Left lung (tissue), 10 donors: ENCODE measurements around the gene KDM2A. TPM values are rescaled to one million over a fixed set of nuclear protein-coding genes. Genes with fewer than 3 reads are reported as not detected.

Experiments
- ATAC-seq: fragments of 200-7000 bp; cut with Tn5 transposase; one replicate; pipeline ENCODE4 v1.9.1; 2020; ENCODE audit warnings: moderate library complexity
- DNase-seq, 4 donors: peaks; one replicate each; pipeline ENCODE4 v3.0.0-alpha.2; 2013 to 2020
- H3K27ac ChIP-seq, 2 donors: fragments of 200-600 bp; sonication (generic) in 1 of 2; one replicate each; pipeline versions ENCODE4 v1.5.0 to v1.8.0; 2020 to 2021
- H3K27me3 ChIP-seq, 2 donors: fragments of 200-600 bp; sonication (generic) in 1 of 2; one replicate each; pipeline versions ENCODE4 v1.5.0 to v1.8.0; 2020 to 2021
- H3K36me3 ChIP-seq, 2 donors: fragments of 200-600 bp; sonication (generic) in 1 of 2; one replicate each; pipeline versions ENCODE4 v1.5.0 to v1.8.0; 2020 to 2021
- H3K4me1 ChIP-seq, 2 donors: fragments of 200-600 bp; one replicate each; pipeline ENCODE4 v1.8.0; 2021
- H3K4me3 ChIP-seq, 2 donors: fragments of 200-600 bp; sonication (generic) in 1 of 2; one replicate each; pipeline versions ENCODE4 v1.5.0 to v1.8.0; 2020 to 2021; ENCODE audit warnings: mild to moderate bottlenecking in 1 of 2
- H3K9me3 ChIP-seq, 2 donors: fragments of 200-600 bp; sonication (generic) in 1 of 2; one replicate each; pipeline versions ENCODE4 v1.5.0 to v1.8.0; 2020 to 2021
- CTCF ChIP-seq, 2 donors: fragments of 200-600 bp; sonication (generic) in 1 of 2; IDR thresholded peaks; one replicate each; pipeline versions ENCODE4 v1.5.0 to v1.8.0; 2021; ENCODE audit warnings: antibody characterized with exemption in 2 of 2
- intact Hi-C, 2 donors: fragments of 100-400 bp; cut with DNase I; formaldehyde crosslinking; loops; one replicate each; pipeline versions ENCODE4 v1.11.2 to v1.14.2; 2022
- polyA plus RNA-seq, 6 donors: library from polyadenylated mRNA; unstranded; fragments of 120-200 nt; gene quantifications; one replicate each; pipeline ENCODE4 v1.2.1, GENCODE V29; 2013; ENCODE audit not compliant: insufficient read length in 6 of 6
- total RNA-seq, 2 donors: library from RNA; stranded (reverse); fragmentation: NEBNext Ultra II Directional; extraction: Animal tissue kit (Norgen Biotek cat#: 25700); gene quantifications; one replicate each; pipeline ENCODE4 v1.2.1, GENCODE V29; 2021
- donor health status: DM: no; HTN: yes; CAD: no.
- donor health status: DM: no; HTN: no; CAD: no.

KDM2A gene
- total and polyA plus RNA-seq, 8 donors: 71.0 to 87.0 (median 80.3) TPM

DNA sequence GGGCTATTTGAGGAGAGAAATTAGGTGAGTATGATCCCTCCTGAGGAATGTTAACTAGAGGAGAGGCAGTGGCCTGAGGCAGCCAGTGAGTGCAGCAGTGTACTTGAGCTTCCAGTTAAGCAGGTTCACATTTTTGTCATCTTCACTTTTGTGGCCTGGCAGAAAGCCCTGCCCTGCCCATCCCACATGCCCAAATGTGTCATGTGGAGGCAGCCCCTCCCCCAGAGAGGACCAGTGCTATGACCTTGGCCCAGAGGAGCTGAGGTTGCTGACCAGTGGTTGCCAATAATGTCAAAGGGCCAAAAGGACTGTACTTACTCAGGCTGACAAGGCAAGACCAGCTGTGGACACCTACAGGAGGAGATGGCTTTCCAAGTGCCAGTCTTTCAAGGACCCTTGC lies 129.6 kb downstream of the KDM2A start:
- peak in 3 of 4 donors; percentile 58 to 75 (median 73) for DNase-seq
- peak overlapping the region in 1 of 2 donors; percentile 6 for H3K27ac ChIP-seq
- peaks cover 0 to 36% of the 10 kb centered on the region in 2 donors for H3K4me1 ChIP-seq
- peak; percentile 80 for ATAC-seq
- H3K27me3 ChIP-seq: no peaks in the 10 kb centered on the region
- no peaks in the 10 kb centered on the region for H3K9me3 ChIP-seq
- intact Hi-C loops: no loop called here
- no peak overlapping the region for H3K4me3 ChIP-seq
- H3K36me3 ChIP-seq: peaks cover 0 to 100% of the 10 kb centered on the region in 2 donors
- no peak for TF ChIP-seq CTCF (IDR thresholded peaks at IDR 0.05)

GRCh38 chr11:67250059-67251043 lies 131.3 kb downstream of the KDM2A start:
- no peak for ATAC-seq
- peak in 1 of 4 donors; percentile 74 for DNase-seq
- peaks cover 0 to 31% of the 10 kb centered on the region in 2 donors for H3K4me1 ChIP-seq
- H3K27me3 ChIP-seq: no peaks in the 10 kb centered on the region
- TF ChIP-seq CTCF (IDR thresholded peaks at IDR 0.05): no peak
- H3K9me3 ChIP-seq: no peaks in the 10 kb centered on the region
- no peak overlapping the region for H3K4me3 ChIP-seq
- no peak overlapping the region for H3K27ac ChIP-seq
- H3K36me3 ChIP-seq: peaks cover 0 to 100% of the 10 kb centered on the region in 2 donors
- intact Hi-C loops: no loop called here

- ATAC-seq: no peak
- intact Hi-C loops: no loop called here
- H3K4me3 ChIP-seq: no peak overlapping the region
- peaks cover 0 to 31% of the 10 kb centered on the region in 2 donors for H3K4me1 ChIP-seq
- H3K36me3 ChIP-seq: peaks cover 0 to 100% of the 10 kb centered on the region in 2 donors
- no peaks in the 10 kb centered on the region for H3K27me3 ChIP-seq
- H3K27ac ChIP-seq: no peak overlapping the region
- no peaks in the 10 kb centered on the region for H3K9me3 ChIP-seq
- no peak for DNase-seq
- no peak for TF ChIP-seq CTCF (IDR thresholded peaks at IDR 0.05)
Measured at GRCh38 chr11:67251841-67252240, 132.8 kb downstream of the KDM2A start.

DNA sequence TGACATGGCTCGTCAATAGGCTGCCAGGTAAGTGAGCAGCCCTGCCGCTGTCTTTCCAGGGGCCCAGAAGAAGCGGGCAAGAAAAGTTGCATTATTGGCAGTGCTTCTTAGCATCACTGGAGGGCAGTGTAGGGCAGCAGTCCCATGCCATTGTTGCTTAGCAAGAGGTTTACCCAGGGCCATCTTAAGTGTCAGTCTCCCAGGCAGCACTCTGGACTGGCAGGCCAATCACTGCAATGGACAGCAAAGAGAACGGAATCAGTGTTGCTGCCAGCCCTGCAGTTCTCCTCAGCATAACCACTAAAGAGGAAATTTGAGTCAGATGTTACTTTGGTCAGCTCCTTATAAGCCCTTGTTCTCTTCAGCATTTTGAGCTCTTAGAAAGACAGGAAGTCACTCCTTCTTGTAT lies 133.8 kb downstream of the KDM2A start:
- H3K36me3 ChIP-seq: peaks cover 0 to 97% of the 10 kb centered on the region in 2 donors
- intact Hi-C loops: no loop called here

More for the DNA sequence above, 133.8 kb downstream of the KDM2A start:
- H3K9me3 ChIP-seq: no peaks in the 10 kb centered on the region
- peak overlapping the region in 1 of 2 donors; percentile 5 for H3K27ac ChIP-seq
- TF ChIP-seq CTCF (IDR thresholded peaks at IDR 0.05): peak in 1 of 2 donors; percentile 31
- ATAC-seq: peak; percentile 65
- no peaks in the 10 kb centered on the region for H3K27me3 ChIP-seq
- peaks cover 3 to 31% of the 10 kb centered on the region in 2 donors for H3K4me1 ChIP-seq
- H3K4me3 ChIP-seq: no peak overlapping the region
- DNase-seq: no peak
